ENCODE data around the gene PEX11A.
A peak's percentile ranks its signal among the peaks of the same experiment; 100 is the strongest.

PEX11A gene

GRCh38 chr15:89654847-89655805 lies 35.4 kb downstream of the PEX11A start, which contains the start of gene KIF7 (continued):
- TF ChIP-seq, protein P1, sequence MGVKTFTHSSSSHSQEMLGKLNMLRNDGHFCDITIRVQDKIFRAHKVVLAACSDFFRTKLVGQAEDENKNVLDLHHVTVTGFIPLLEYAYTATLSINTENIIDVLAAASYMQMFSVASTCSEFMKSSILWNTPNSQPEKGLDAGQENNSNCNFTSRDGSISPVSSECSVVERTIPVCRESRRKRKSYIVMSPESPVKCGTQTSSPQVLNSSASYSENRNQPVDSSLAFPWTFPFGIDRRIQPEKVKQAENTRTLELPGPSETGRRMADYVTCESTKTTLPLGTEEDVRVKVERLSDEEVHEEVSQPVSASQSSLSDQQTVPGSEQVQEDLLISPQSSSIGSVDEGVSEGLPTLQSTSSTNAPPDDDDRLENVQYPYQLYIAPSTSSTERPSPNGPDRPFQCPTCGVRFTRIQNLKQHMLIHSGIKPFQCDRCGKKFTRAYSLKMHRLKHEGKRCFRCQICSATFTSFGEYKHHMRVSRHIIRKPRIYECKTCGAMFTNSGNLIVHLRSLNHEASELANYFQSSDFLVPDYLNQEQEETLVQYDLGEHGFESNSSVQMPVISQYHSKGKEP (tag by site-specific recombination; IDR thresholded peaks at IDR 0.05) = no peak
- TF ChIP-seq TCF7L2 (IDR thresholded peaks at IDR 0.05; ENCODE audit: borderline replicate concordance, low read depth, low read length) (no peak), ZNF560 (tag by site-specific recombination; IDR thresholded peaks at IDR 0.05; ENCODE audit: borderline replicate concordance) (no peak), GLIS1 (tag by site-specific recombination; IDR thresholded peaks at IDR 0.05) (no peak), ZNF274 (IDR thresholded peaks at IDR 0.05; ENCODE audit: low read length) (no peak), ZNF274 (tag by site-specific recombination; IDR thresholded peaks at IDR 0.05; ENCODE audit: borderline replicate concordance) (no peak), ZNF791 (tag by site-specific recombination; IDR thresholded peaks at IDR 0.05) (no peak), ZBTB11 (tag by site-specific recombination; conservative IDR thresholded peaks at IDR 0.05; ENCODE audit: low read depth) (no peak), ZNF16 (tag by site-specific recombination; IDR thresholded peaks at IDR 0.05; ENCODE audit: low read depth) (no peak), ZNF544 (tag by site-specific recombination; IDR thresholded peaks at IDR 0.05) (no peak), ZNF571 (tag by site-specific recombination; IDR thresholded peaks at IDR 0.05) (no peak), ZBTB17 (tag by site-specific recombination; IDR thresholded peaks at IDR 0.05) (peak; percentile 51; the same call in 1 of the 2 replicates), ZNF785 (tag by site-specific recombination; IDR thresholded peaks at IDR 0.05) (no peak), ZNF292 (tag by site-specific recombination; IDR thresholded peaks at IDR 0.05; ENCODE audit: borderline replicate concordance, low read depth) (no peak), ZNF18 (tag by site-specific recombination; IDR thresholded peaks at IDR 0.05) (no peak), ZBTB48 (tag by site-specific recombination; IDR thresholded peaks at IDR 0.05) (no peak), ZNF391 (tag by site-specific recombination; IDR thresholded peaks at IDR 0.05; ENCODE audit: borderline replicate concordance, low read depth) (no peak), ZNF416 (tag by site-specific recombination; IDR thresholded peaks at IDR 0.05) (no peak), ZNF600 (tag by site-specific recombination; IDR thresholded peaks at IDR 0.05) (peak; percentile 63), BCL6B (tag by site-specific recombination; IDR thresholded peaks at IDR 0.05) (no peak)
- TF ChIP-seq, protein P2, sequence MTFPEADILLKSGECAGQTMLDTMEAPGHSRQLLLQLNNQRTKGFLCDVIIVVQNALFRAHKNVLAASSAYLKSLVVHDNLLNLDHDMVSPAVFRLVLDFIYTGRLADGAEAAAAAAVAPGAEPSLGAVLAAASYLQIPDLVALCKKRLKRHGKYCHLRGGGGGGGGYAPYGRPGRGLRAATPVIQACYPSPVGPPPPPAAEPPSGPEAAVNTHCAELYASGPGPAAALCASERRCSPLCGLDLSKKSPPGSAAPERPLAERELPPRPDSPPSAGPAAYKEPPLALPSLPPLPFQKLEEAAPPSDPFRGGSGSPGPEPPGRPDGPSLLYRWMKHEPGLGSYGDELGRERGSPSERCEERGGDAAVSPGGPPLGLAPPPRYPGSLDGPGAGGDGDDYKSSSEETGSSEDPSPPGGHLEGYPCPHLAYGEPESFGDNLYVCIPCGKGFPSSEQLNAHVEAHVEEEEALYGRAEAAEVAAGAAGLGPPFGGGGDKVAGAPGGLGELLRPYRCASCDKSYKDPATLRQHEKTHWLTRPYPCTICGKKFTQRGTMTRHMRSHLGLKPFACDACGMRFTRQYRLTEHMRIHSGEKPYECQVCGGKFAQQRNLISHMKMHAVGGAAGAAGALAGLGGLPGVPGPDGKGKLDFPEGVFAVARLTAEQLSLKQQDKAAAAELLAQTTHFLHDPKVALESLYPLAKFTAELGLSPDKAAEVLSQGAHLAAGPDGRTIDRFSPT (tag by site-specific recombination; IDR thresholded peaks at IDR 0.05) = no peak
- TF ChIP-seq, protein P3, sequence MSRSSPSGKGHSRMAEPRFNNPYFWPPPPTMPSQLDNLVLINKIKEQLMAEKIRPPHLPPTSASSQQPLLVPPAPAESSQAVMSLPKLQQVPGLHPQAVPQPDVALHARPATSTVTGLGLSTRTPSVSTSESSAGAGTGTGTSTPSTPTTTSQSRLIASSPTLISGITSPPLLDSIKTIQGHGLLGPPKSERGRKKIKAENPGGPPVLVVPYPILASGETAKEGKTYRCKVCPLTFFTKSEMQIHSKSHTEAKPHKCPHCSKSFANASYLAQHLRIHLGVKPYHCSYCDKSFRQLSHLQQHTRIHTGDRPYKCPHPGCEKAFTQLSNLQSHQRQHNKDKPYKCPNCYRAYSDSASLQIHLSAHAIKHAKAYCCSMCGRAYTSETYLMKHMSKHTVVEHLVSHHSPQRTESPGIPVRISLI (tag by site-specific recombination; IDR thresholded peaks at IDR 0.05) = no peak
- TF ChIP-seq, protein P4, sequence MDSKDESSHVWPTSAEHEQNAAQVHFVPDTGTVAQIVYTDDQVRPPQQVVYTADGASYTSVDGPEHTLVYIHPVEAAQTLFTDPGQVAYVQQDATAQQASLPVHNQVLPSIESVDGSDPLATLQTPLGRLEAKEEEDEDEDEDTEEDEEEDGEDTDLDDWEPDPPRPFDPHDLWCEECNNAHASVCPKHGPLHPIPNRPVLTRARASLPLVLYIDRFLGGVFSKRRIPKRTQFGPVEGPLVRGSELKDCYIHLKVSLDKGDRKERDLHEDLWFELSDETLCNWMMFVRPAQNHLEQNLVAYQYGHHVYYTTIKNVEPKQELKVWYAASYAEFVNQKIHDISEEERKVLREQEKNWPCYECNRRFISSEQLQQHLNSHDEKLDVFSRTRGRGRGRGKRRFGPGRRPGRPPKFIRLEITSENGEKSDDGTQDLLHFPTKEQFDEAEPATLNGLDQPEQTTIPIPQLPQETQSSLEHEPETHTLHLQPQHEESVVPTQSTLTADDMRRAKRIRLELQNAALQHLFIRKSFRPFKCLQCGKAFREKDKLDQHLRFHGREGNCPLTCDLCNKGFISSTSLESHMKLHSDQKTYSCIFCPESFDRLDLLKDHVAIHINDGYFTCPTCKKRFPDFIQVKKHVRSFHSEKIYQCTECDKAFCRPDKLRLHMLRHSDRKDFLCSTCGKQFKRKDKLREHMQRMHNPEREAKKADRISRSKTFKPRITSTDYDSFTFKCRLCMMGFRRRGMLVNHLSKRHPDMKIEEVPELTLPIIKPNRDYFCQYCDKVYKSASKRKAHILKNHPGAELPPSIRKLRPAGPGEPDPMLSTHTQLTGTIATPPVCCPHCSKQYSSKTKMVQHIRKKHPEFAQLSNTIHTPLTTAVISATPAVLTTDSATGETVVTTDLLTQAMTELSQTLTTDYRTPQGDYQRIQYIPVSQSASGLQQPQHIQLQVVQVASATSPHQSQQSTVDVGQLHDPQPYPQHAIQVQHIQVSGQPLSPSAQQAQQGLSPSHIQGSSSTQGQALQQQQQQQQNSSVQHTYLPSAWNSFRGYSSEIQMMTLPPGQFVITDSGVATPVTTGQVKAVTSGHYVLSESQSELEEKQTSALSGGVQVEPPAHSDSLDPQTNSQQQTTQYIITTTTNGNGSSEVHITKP (tag by site-specific recombination; IDR thresholded peaks at IDR 0.05) = 0 out of 2 replicates have a peak, but pooled peaks have one; percentile 8

All from HEK293 (cell line).